Glutamatergic neuron (in vitro differentiated cells): ENCODE results near the gene KCNE1. TPM values are rescaled to one million over a fixed set of nuclear protein-coding genes. Genes with fewer than 3 reads are reported as not detected.

ENCODE experiments used
- DNase-seq: peaks from one replicate; pipeline ENCODE4 v3.0.0; 2022
- H3K27ac Mint-ChIP-seq: one replicate; pipeline ENCODE4 v1.8.0; 2020; ENCODE audit warnings: mild to moderate bottlenecking, mixed read lengths, inconsistent platforms; ENCODE audit not compliant: unreplicated experiment
- H3K27me3 Mint-ChIP-seq: one replicate; pipeline ENCODE4 v1.8.0; 2020; ENCODE audit warnings: mild to moderate bottlenecking, moderate library complexity, mixed read lengths, inconsistent platforms; ENCODE audit not compliant: unreplicated experiment
- H3K36me3 Mint-ChIP-seq: one replicate; pipeline ENCODE4 v1.8.0; 2020; ENCODE audit warnings: mild to moderate bottlenecking, mixed read lengths, inconsistent platforms; ENCODE audit not compliant: unreplicated experiment
- H3K4me1 Mint-ChIP-seq: one replicate; pipeline ENCODE4 v1.8.0; 2020; ENCODE audit warnings: mild to moderate bottlenecking, low read depth, mixed read lengths, inconsistent platforms; ENCODE audit not compliant: unreplicated experiment
- H3K4me3 Mint-ChIP-seq: one replicate; pipeline ENCODE4 v1.8.0; 2020; ENCODE audit warnings: mild to moderate bottlenecking, mixed read lengths, inconsistent platforms; ENCODE audit not compliant: unreplicated experiment
- H3K9me3 Mint-ChIP-seq: one replicate; pipeline ENCODE4 v1.8.0; 2020; ENCODE audit warnings: mild to moderate bottlenecking, moderate library complexity, mixed read lengths, inconsistent platforms; ENCODE audit not compliant: unreplicated experiment
- total RNA-seq: library from RNA; stranded (reverse); fragmentation: NEBNext Ultra II Directional; extraction: Animal tissue kit (Norgen Biotek cat#: 25700); gene quantifications from one replicate; pipeline ENCODE4 v1.2.1, GENCODE V29; 2021; ENCODE audit not compliant: unreplicated experiment
- TF ChIP-seq, protein P1 (sequence below): fragments of 200-600 bp; sonication (generic); IDR thresholded peaks from one replicate; pipeline ENCODE4 v1.5.0; 2021; ENCODE audit not compliant: partially characterized antibody, unreplicated experiment

The KCNE1 gene
- total RNA-seq, 1 donor from 2014 or later: 1.6 TPM

DNA sequence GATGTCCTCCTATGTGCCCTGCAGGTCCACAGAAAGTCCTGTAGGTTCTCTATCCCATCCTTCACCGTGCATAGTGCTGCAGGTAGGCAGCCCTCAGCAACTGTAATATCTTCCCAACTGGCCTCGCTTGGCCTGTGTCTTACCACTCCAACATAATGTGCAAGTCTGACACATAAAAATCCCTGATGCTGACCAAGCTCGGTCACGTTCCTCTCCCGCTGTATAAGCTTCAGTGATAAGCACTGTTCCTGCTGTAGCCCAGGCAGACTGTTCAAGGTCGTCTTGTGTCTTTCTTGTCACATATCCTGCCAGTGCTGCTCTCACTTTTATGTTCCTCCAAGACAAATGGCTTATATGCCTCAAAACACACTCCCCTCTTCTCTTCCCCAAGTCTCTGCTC is 19.4 kb upstream of the KCNE1 start:
- peaks cover 2% of the 10 kb centered on the region for H3K4me1 Mint-ChIP-seq
- DNase-seq: no peak
- H3K27ac Mint-ChIP-seq: no peak overlapping the region
- peaks cover 6% of the 10 kb centered on the region for H3K27me3 Mint-ChIP-seq
- H3K36me3 Mint-ChIP-seq: peaks cover 6% of the 10 kb centered on the region
- H3K4me3 Mint-ChIP-seq: no peak overlapping the region
- no peaks in the 10 kb centered on the region for H3K9me3 Mint-ChIP-seq
- TF ChIP-seq, protein P1, sequence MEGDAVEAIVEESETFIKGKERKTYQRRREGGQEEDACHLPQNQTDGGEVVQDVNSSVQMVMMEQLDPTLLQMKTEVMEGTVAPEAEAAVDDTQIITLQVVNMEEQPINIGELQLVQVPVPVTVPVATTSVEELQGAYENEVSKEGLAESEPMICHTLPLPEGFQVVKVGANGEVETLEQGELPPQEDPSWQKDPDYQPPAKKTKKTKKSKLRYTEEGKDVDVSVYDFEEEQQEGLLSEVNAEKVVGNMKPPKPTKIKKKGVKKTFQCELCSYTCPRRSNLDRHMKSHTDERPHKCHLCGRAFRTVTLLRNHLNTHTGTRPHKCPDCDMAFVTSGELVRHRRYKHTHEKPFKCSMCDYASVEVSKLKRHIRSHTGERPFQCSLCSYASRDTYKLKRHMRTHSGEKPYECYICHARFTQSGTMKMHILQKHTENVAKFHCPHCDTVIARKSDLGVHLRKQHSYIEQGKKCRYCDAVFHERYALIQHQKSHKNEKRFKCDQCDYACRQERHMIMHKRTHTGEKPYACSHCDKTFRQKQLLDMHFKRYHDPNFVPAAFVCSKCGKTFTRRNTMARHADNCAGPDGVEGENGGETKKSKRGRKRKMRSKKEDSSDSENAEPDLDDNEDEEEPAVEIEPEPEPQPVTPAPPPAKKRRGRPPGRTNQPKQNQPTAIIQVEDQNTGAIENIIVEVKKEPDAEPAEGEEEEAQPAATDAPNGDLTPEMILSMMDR: no peak

DNA sequence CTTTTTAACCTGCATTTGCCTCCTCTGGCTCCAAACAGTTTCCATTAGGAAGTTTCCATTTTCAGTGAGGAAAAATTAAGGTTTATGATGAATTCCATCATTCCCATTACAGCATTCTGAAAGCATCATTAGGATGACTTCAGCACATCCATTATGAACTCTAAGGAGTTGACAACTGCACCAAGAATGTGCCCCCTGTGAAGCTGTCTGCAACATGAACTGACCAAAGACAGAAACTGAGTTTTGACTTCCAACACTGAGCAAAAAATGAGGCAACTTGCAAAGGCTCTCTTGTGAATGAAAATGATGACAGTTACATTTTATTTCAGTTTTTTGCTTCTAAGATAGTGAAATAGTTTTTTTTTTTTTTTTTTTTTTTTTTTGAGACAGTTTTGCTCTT is 18.3 kb upstream of the KCNE1 start:
- no peak for DNase-seq
- Mint-ChIP-seq H3K36me3 (peaks cover 6% of the 10 kb centered on the region), H3K27me3 (peaks cover 6% of the 10 kb centered on the region), H3K9me3 (no peaks in the 10 kb centered on the region), H3K27ac (no peak overlapping the region), H3K4me1 (peaks cover 4% of the 10 kb centered on the region), H3K4me3 (no peak overlapping the region)
- TF ChIP-seq, protein P1: no peak

DNA sequence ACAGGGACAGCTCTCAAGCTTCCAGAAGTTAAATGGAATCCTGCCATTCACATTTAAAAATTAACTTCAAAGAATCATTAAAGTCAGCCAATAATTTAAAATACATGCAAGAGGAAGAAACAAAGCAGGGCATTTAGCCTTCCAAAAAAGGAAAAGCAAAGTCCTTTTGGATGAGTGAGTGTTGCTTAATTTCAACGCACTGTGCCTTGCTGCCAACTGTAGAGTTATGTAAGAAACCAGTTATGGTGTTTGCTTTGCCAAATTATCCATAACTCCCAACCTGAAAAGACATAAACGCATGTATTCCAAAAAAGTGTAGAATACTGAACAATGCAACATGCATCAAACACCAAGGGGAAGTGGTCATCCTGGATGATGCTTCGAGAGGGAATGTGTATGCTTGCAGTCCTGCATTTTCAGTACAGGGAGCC is 16.1 kb upstream of the KCNE1 start:
- TF ChIP-seq, protein P1: no peak
- Mint-ChIP-seq H3K27me3 (peaks cover 2% of the 10 kb centered on the region), H3K9me3 (no peaks in the 10 kb centered on the region), H3K4me1 (peaks cover 4% of the 10 kb centered on the region), H3K4me3 (no peak overlapping the region), H3K27ac (no peak overlapping the region), H3K36me3 (no peaks in the 10 kb centered on the region)
- DNase-seq: no peak

DNA sequence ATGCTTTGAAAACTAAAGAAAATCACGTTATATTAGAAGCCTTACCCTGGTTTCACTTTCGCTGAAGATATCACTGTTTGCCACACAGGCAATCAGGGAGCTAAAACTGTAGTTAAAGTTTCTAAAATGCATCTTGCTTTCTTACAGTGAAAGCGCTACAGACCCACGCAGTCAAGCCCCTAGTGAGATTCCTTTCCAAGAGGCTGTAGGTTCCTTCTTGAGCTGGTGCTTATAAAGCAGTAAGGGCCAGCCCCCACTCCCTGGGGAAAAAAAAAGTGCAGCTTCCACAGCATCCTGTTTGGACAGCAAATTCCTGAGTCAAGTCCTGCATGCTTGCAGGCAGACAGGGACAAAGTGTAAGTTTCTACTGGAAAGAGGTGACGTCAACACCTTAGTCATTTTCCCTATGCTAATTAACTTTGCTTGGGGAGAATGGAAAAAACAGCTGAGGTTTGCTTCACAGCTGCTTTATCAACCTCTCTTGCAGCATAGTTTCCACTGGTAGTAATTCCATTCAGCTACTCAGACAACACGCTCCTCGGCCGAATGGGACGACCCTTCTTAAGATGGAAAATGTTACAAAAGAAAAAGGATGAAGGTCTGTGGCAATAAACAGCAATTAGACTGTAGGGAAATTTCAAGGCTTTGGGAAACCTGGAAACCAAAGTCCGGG is 14.7 kb upstream of the KCNE1 start:
- H3K4me1 Mint-ChIP-seq: peaks cover 4% of the 10 kb centered on the region
- DNase-seq: no peak

DNA sequence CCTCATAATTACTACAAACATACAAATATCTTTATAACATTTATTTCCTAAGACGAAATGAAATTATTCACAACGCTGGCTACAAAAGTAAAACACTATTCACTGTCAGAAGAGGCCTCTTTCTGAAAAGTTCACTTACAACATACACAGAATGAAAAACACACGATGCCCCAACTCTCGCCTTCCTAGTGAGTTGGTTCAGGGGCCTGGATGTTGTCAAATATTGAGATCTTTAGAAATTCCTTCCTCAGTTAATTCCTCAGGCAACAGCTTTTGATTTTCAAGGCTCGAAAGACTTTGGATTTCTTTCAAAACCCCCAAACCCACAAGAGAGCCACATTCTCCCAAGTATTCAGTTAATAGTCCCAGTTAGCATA is 14.2 kb upstream of the KCNE1 start:
- no peak for DNase-seq
- Mint-ChIP-seq H3K27ac (no peak overlapping the region), H3K4me1 (peaks cover 4% of the 10 kb centered on the region), H3K36me3 (no peaks in the 10 kb centered on the region), H3K27me3 (no peaks in the 10 kb centered on the region), H3K9me3 (no peaks in the 10 kb centered on the region), H3K4me3 (no peak overlapping the region)
- TF ChIP-seq, protein P1: no peak

More for the DNA sequence above, 14.7 kb upstream of the KCNE1 start:
- Mint-ChIP-seq H3K27me3 (peaks cover 2% of the 10 kb centered on the region), H3K9me3 (no peaks in the 10 kb centered on the region), H3K36me3 (no peaks in the 10 kb centered on the region), H3K27ac (no peak overlapping the region), H3K4me3 (no peak overlapping the region)
- TF ChIP-seq, protein P1: no peak
